ENCODE measurements around the gene PPP1R3D. TPM values are rescaled to one million over a fixed set of nuclear protein-coding genes. Genes with fewer than 3 reads are reported as not detected.

PPP1R3D gene
- total and polyA plus RNA-seq, 9 of the 15 experiments (the other 6 are each of a cell fraction or from before 2014, with no cell fraction given) = 0.35 to 3.3 (median 1.8) TPM

- Histone ChIP-seq H3K4me1 (replicated peaks in 1 of 2; ENCODE audit: control insufficient read depth in 2 of 2, insufficient read depth in 2 of 2, low read length in 2 of 2) (peaks cover 0 to 7% of the 10 kb centered on the region in 2 experiments; a peak in 2 of 5 replicates), H3K36me3 (ENCODE audit: control insufficient read depth, insufficient read depth, low read length) (no peaks in the 10 kb centered on the region), H3K4me2 (ENCODE audit: insufficient read depth, low read length) (no peak overlapping the region), H3K9me1 (ENCODE audit: control insufficient read depth, insufficient read depth, low read length) (no peaks in the 10 kb centered on the region), H3K79me2 (ENCODE audit: control insufficient read depth, insufficient read depth, low read length) (no peaks in the 10 kb centered on the region), H3K4me3 (no peak overlapping the region), H3K9ac (ENCODE audit: insufficient read depth in 1 of 2, low read depth in 2 of 2, low read length in 2 of 2) (no peak overlapping the region), H4K20me1 (replicated peaks; ENCODE audit: control insufficient read depth, insufficient read depth, low read length) (no peaks in the 10 kb centered on the region), H3K27ac (ENCODE audit: extremely low read depth, low read depth, low read length) (no peak overlapping the region), H2AFZ (ENCODE audit: low read depth, low read length) (no peak overlapping the region), H3K9me3 (replicated peaks; ENCODE audit: control insufficient read depth, insufficient read depth, low read depth, low read length) (no peaks in the 10 kb centered on the region), H3K27me3 (ENCODE audit: control insufficient read depth in 2 of 2, insufficient read depth in 2 of 2, low read length in 2 of 2) (peaks cover 4 to 5% of the 10 kb centered on the region in 2 experiments; a peak in 4 of 5 replicates)
- POLR2A ChIA-PET = no interaction called here
- TF ChIP-seq ZNF717 (CRISPR knock-in tag; IDR thresholded peaks at IDR 0.05) = no peak
- TF ChIP-seq NFIC (IDR thresholded peaks at IDR 0.05) = peak; percentile 39; the same call in 1 of the 2 replicates
- intact Hi-C loops (cut with micrococcal nuclease) = no loop called here
- no TSS peak for BruUV-seq (replicated peaks)
- no peak for ATAC-seq
- no peak for DNase-seq (ENCODE audit: extremely low read depth in 1 of 4, low spot score in 3 of 4)
- in situ Hi-C loops (cut with MboI) = no loop called here
- no peak for FAIRE-seq
- 2% methylated on average over 5 of the region's 5 CpGs for WGBS (ENCODE audit: insufficient coverage, low coverage, missing lambda C conversion rate)
- CTCF ChIA-PET (ENCODE audit: low intra/inter-chr PET ratio) = no interaction called here
Observed at GRCh38 chr20:59988141-59988540, 48.0 kb upstream of the PPP1R3D start.

GRCh38 chr20:59987135-59987534, 47.0 kb upstream of the PPP1R3D start:
- DNase-seq (ENCODE audit: extremely low read depth in 1 of 4, low spot score in 3 of 4) = no peak
- H3K9me1 ChIP-seq (ENCODE audit: control insufficient read depth, insufficient read depth, low read length) = no peaks in the 10 kb centered on the region
- no peak overlapping the region for H2AFZ ChIP-seq (ENCODE audit: low read depth, low read length)
- H4K20me1 ChIP-seq (replicated peaks; ENCODE audit: control insufficient read depth, insufficient read depth, low read length) = no peaks in the 10 kb centered on the region
- no peak for ATAC-seq
- peaks cover 4 to 5% of the 10 kb centered on the region in 2 experiments; a peak in 4 of 5 replicates for H3K27me3 ChIP-seq (ENCODE audit: control insufficient read depth in 2 of 2, insufficient read depth in 2 of 2, low read length in 2 of 2)
- POLR2A ChIA-PET = interaction anchor here (0.7 kb wide), 1 partner anchor 132 kb away, joined by 4 read pairs; no protein-coding TSS in a partner anchor
- no peaks in the 10 kb centered on the region for H3K36me3 ChIP-seq (ENCODE audit: control insufficient read depth, insufficient read depth, low read length)
- intact Hi-C loops (cut with micrococcal nuclease) = no loop called here
- H3K79me2 ChIP-seq (ENCODE audit: control insufficient read depth, insufficient read depth, low read length) = no peaks in the 10 kb centered on the region
- H3K9ac ChIP-seq (ENCODE audit: insufficient read depth in 1 of 2, low read depth in 2 of 2, low read length in 2 of 2) = no peak overlapping the region
- no peak overlapping the region for H3K4me2 ChIP-seq (ENCODE audit: insufficient read depth, low read length)
- CTCF ChIA-PET (ENCODE audit: low intra/inter-chr PET ratio) = no interaction called here
- BruUV-seq (replicated peaks) = no TSS peak
- no peak overlapping the region for H3K27ac ChIP-seq (ENCODE audit: extremely low read depth, low read depth, low read length)
- no peaks in the 10 kb centered on the region for H3K9me3 ChIP-seq (replicated peaks; ENCODE audit: control insufficient read depth, insufficient read depth, low read depth, low read length)
- peaks cover 0 to 7% of the 10 kb centered on the region in 2 experiments; a peak in 2 of 5 replicates for H3K4me1 ChIP-seq (replicated peaks in 1 of 2; ENCODE audit: control insufficient read depth in 2 of 2, insufficient read depth in 2 of 2, low read length in 2 of 2)
- in situ Hi-C loops (cut with MboI) = no loop called here
- FAIRE-seq = no peak
- WGBS (ENCODE audit: insufficient coverage, low coverage, missing lambda C conversion rate) = 2% methylated on average over 7 of the region's 7 CpGs
- no peak overlapping the region for H3K4me3 ChIP-seq
- TF ChIP-seq XRCC4 (IDR thresholded peaks at IDR 0.05; ENCODE audit: extremely low read depth, insufficient read depth, insufficient read length) = no peak
- TF ChIP-seq EGR1 (conservative IDR thresholded peaks at IDR 0.05) = no peak
- no peak for TF ChIP-seq RBFOX2 (IDR thresholded peaks at IDR 0.05; ENCODE audit: low read depth, low read length)
- TF ChIP-seq ZNF354B (CRISPR knock-in tag; IDR thresholded peaks at IDR 0.05) = no peak
- TF ChIP-seq STAT5B (CRISPR knock-in tag; IDR thresholded peaks at IDR 0.05) = no peak
- no peak for TF ChIP-seq ZNF282 (CRISPR knock-in tag; IDR thresholded peaks at IDR 0.05)
- TF ChIP-seq SRSF9 (IDR thresholded peaks at IDR 0.05; ENCODE audit: borderline replicate concordance, low read depth, low read length) = no peak
- TF ChIP-seq, protein P1, sequence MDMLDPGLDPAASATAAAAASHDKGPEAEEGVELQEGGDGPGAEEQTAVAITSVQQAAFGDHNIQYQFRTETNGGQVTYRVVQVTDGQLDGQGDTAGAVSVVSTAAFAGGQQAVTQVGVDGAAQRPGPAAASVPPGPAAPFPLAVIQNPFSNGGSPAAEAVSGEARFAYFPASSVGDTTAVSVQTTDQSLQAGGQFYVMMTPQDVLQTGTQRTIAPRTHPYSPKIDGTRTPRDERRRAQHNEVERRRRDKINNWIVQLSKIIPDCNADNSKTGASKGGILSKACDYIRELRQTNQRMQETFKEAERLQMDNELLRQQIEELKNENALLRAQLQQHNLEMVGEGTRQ (CRISPR knock-in tag; IDR thresholded peaks at IDR 0.05) = no peak
- TF ChIP-seq E2F3 (CRISPR knock-in tag; IDR thresholded peaks at IDR 0.05) = no peak
- TF ChIP-seq BCLAF1 (IDR thresholded peaks at IDR 0.05; ENCODE audit: borderline replicate concordance in 1 of 2, control insufficient read depth in 1 of 2, low read depth in 2 of 2, low read length in 1 of 2) = no peak
- no peak for TF ChIP-seq MYBL2 (IDR thresholded peaks at IDR 0.05; ENCODE audit: low read depth)
- no peak for TF ChIP-seq MYBL2 (CRISPR knock-in tag; IDR thresholded peaks at IDR 0.05; ENCODE audit: borderline replicate concordance)
